Endometrial microvascular endothelial cells (primary cell): ENCODE data around the gene MAN2A2. TPM values are rescaled to one million over a fixed set of nuclear protein-coding genes. Genes with fewer than 3 reads are reported as not detected.

ENCODE experiments used
- in situ Hi-C: cut with HindIII; loops from 2 replicates; pipeline ENCODE4 v1.10.0; 2017; ENCODE audit warnings: low sequenced_read_pairs, low pct_unique_long_range_greater_than_20kb; ENCODE audit errors: inconsistent ontology term
- total RNA-seq: library from RNA; depleted of rRNA; stranded (reverse); fragments of >200 nt; gene quantifications from one replicate; pipeline ENCODE4 v1.2.3, GENCODE V29; 2015; ENCODE audit errors: inconsistent ontology term

Gene MAN2A2
- total RNA-seq, 1 donor from 2014 or later, result 25.9 TPM

GRCh38 chr15:90931828-90932659 is 28.9 kb downstream of the MAN2A2 start, which contains the start of gene HDDC3:
HDDC3 (minus strand) TSS chr15:90932549; CDS start chr15:90932540, 9 bp downstream.
- in situ Hi-C loops, result no loop called here

- in situ Hi-C loops, result no loop called here
Observed at GRCh38 chr15:90932660-90932991, 29.5 kb downstream of the MAN2A2 start.

GRCh38 chr15:90933301-90933700 is 30.2 kb downstream of the MAN2A2 start:
- in situ Hi-C loops, result no loop called here

- in situ Hi-C loops, result no loop called here
Observed at GRCh38 chr15:90934256-90934948, 31.3 kb downstream of the MAN2A2 start.

- in situ Hi-C loops, result no loop called here
Observed at GRCh38 chr15:90934949-90935751, 32.0 kb downstream of the MAN2A2 start, which contains the start of gene UNC45A. UNC45A (plus strand) TSS chr15:90935285; CDS start chr15:90935325, 40 bp downstream.

GRCh38 chr15:90936823-90937222 is 33.7 kb downstream of the MAN2A2 start:
- in situ Hi-C loops, result no loop called here

- in situ Hi-C loops, result no loop called here
Observed at GRCh38 chr15:90938261-90938660, 35.2 kb downstream of the MAN2A2 start.

- in situ Hi-C loops, result no loop called here
Observed at GRCh38 chr15:90939756-90940155, 36.7 kb downstream of the MAN2A2 start.

- in situ Hi-C loops, result no loop called here
Observed at GRCh38 chr15:90941038-90941437, 37.9 kb downstream of the MAN2A2 start.

- in situ Hi-C loops, result no loop called here
Observed at GRCh38 chr15:90942354-90943120, 39.4 kb downstream of the MAN2A2 start.

GRCh38 chr15:90945091-90945490 is 42.0 kb downstream of the MAN2A2 start:
- in situ Hi-C loops, result no loop called here

- in situ Hi-C loops, result no loop called here
Observed at GRCh38 chr15:90946538-90946937, 43.4 kb downstream of the MAN2A2 start.

- in situ Hi-C loops, result no loop called here
Observed at GRCh38 chr15:90946941-90947576, 44.0 kb downstream of the MAN2A2 start.

- in situ Hi-C loops, result no loop called here
Observed at GRCh38 chr15:90947577-90948357, 44.7 kb downstream of the MAN2A2 start.

GRCh38 chr15:90948506-90948905 is 45.4 kb downstream of the MAN2A2 start:
- in situ Hi-C loops, result no loop called here

- in situ Hi-C loops, result no loop called here
Observed at GRCh38 chr15:90949979-90950675, 47.0 kb downstream of the MAN2A2 start.

GRCh38 chr15:90950676-90951075 is 47.6 kb downstream of the MAN2A2 start:
- in situ Hi-C loops, result no loop called here
